SHP77 treated with DMSO at 0.1 percent for 48 hours (cell line): ENCODE data around the gene RNF39.

Source experiments
- DNase-seq: peaks from one replicate; lab custom pipeline; 2025; lab: John Stamatoyannopoulos, UW

Gene RNF39

DNA sequence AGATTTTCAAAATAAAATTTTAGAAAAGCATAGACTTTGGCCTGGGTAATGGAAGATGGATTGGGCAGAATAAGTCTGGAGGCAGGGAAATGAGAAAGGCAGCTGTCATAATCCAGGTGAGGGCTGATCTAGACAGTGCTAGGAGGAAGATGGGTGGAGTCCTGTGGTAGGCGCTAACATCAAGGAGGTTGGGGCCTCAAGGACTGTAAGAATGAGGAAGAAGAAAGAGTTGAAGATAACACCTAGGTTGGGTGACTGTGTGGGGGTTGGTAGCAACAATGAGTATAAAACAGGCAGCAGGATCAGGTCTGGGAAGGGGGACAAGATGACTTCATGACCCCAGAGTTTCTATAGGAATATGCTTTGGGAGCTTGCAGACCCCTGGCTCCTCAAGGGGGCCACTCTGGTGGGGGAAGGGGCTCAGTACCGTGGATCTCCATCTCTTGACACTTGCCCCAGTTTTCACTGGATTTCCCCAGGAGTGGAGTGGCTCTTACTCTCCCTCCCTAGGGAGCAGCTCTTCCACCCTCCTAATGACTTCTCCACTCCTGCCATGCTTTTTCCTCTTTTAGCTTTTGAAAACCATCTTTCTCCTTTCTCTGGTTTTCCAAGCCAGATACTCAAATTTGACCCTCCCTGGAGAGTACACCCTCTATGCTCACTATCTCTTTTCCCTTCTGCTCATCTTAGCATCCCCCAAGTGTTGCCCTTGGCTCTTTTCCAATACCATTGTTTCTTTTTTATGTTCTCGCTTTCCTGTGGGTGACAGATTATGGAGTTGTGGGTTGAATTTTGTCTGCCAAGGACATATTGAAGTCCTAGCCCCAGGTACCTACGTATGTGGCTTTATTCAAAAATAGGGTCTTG lies 22.6 kb upstream of the RNF39 start:
- no peak for DNase-seq

DNA sequence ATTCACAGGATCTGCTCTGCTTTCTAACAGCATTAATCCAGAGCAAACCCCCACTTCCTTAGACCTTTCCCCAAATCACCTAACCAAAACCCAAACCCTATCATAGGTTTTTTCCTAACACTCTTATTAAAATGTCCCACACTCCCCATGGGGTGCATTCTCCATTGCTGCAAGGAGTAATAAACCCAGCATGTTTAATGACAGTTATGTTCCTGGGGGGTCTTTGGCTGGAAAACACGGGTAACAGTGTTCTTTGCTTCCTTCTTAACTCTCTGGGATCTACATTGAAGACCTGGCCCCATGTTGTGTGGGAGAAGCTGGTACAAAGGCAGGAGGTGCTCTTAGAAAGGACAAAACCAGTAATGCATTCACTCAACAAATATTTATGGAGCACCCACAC lies 21.3 kb upstream of the RNF39 start:
- no peak for DNase-seq

DNA sequence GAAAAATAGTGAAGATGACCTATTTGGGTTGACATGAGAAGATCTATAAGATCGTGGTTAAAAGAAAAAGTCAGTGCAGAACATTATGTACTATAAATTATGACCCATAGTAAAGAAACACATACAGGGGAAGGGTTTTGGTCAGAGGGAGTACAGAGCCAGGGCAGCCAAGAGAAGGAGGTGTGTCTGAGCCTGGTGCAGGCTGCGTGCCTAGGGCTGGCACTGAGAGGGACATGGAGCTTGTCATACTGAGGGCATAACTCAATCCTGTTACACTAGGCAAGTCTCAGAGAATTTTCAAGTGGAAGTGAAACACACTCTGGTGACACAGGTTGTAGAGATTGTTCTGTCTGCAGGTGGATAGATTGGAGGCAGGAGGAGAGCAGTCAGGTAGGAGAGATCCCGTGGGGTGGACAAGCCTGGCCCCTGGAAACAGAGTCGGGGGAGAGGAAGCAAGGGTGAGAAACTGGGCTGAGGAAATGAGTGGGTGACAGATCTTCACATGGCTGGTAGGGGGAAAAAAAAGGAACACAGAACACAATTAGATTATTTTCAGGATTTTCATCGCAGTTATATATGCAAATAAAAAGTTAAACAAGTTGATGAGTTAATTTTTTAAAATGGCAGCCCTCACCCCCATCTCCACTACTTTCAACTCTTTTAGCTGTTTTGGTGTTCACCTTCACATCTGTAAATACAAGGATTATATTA lies 18.5 kb upstream of the RNF39 start:
- no peak for DNase-seq

DNA sequence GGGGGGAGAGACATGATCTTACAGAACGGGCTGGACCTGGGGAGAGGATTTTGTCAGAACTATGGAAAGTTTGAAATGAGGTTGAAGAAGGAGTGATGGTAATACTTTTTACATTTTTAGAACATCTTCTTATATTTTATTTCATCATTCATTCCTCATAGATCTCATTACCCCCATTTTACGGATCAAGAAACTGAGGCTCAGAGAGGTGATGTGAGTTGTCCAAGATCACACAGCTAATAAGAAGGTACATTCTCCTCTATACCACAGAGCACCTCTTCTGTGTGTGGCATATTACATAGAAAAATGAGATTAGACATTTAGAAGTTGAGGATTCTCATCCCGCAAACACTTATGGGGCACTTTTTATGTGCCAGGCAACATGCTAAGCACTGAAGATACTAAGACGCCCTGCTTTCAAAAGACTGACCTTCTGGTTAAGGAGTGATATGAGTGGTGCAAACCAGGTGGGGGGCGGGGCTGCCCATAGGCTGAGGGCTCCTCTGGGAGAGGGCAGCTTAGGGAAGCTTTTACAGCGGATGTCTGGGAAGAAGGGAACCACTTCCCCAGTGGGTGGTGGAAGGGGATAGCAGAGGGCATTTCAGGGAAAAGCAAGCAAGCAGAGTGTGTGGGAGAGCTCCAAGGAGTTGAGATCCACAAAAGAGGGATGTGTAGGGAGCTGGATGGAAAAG lies 17.4 kb upstream of the RNF39 start:
- DNase-seq: no peak

DNA sequence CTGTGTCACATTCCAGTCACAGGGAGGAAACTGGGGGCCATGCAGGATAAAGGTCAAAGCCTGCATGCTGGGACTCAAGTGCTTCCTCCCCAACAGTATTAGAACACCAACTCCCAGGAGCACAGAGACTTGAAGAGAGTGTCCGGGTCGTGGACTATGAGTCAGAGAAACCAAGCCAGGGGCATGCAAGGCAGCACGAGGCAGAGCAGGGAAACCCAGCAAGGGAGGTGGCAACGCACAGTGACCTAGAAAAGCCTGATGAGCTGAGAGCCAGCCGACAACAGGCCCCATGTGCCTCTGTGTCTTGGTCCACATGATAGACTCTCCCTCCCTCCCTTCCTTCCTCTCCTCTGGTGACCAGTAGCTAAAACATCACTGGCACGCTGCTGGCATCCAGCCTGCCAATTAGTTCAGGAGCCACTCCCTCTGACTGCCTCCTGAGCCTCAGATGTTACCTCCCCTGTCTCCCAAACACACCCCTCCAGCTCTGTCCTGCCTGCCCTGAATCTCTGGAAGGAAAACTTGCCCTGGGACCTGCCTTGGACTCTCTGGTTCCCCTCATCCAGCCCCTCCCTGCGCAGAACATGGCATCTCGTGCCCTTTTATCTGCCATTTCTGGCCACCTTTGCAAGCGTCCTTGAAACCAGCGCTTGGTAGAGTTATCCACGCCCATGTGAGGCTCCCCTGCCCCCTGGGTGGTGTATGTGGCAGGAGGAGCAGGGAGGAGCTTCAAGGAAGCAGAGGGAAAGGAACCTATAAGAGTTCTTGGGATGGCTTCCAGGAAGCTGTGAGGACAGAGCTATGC lies 16.2 kb upstream of the RNF39 start:
- DNase-seq: no peak

DNA sequence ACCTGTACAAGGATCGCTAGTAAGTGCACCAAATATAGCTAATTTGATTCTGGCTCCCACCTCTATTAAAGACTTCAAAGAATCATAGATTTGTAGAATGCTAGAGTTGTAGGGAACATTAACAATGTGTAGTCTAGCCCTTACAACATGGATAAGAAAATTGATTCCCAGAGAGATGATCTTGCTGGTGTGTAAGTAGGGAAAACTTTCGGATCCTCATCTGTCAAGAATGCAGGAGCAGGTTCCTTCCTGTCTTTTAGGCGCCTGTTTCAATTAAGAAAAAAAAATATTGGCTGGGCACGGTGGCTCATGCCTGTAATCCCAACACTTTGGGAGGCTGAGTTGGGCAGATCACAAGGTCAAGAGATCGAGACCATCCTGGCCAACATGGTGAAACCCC lies 12.3 kb upstream of the RNF39 start:
- DNase-seq: no peak

DNA sequence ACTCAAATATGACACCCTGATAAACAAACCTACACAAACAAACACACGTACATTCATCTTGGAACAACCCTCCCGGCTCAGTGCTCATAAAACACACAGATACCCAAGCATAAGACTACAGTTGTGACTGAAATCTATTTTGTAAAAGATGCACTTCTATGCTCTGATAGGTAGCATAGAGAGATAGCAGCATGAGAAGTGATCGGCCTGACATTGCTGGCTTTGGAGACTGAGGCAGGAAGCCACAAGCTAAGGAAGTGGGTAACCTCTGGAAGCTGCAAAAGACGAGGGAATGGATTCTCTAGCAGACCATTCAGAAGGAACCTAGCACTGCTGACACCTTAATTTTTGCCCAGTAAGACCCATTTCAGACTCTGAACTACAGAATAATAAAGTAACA lies 1.6 kb upstream of the RNF39 start:
- no peak for DNase-seq

DNA sequence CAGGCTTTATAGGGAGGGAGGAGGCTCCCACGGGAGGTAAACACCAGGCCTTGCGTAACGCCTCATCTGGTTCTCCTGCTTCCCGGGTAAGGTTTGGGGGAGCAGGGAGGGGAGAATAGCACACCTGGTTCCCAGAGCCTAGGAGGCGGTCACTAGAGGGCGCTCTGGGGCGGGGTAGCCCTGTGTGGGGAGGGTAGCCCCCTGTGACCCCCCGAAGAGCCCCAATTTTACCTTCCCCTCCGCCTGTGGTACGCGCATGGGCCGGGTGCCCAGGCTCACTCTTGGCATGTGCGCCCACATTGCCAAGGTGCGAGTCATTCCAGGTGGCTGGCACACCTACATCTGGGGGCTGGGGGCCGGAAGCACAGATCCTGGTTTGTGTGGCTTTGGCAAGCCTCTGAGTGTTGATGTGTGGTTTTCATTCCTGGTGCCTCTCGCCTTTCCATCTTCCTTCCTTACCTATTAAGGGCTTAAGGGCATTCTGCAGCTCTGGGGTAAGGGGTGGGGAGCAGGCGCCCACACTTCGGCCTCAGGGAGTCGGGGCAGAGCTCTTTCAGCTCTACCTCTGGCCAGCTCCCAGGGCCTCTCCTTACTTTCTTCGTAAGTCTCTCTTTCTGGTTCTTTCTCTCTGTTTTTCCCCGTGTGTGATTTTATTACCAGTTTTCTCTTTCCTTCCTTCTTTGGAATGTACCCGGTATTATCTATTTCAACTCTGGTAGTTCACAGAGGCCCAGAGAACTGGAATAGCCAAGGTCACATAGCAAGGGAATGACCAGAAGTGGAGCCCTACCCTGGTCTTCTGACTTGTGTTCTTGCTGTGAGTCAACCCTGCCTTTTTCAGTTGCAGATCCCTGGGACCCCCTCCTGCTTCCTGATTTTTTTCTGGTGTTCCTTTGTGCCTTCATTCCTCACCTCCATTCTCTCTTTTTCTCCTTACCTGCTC lies 492 bp upstream of the RNF39 start:
- no peak for DNase-seq

DNA sequence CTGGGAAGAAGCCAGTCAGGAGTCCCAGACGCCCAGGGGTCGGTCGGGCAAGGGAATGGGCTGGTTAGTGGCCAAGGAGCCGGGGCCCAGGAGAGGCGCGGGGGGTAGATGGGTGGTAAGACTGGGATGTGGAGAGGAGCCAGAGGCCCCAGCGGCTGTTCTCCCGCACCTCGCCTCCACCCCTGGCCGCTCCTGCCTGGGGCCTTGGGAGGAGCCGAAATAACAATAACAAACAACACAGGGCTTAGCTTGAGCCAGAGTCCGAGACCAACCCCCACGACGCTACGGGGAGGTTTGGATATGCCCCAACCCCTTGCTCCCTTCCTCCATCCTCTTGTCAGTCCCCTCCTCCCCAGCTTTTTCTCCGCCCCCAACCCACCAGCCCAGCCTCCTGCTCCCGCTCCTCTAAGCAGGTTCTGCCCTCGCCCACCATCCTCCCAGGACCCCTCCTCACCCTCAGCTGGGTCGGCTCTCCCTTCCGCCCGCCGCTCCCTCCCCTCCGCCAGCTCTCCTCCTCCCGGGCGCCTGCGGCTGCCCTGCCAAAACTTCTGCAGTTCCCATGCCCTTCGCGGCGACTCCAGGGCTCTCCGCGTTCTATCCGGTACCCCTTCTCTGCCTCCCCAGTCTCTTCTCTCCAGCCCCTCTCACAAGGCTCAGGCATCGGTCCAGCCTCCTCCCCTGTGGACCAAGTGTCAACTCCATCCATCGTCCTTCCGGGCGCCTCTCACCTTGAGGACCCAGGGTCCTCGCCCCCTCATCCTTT lies 1.1 kb downstream of the RNF39 start:
- DNase-seq: no peak

DNA sequence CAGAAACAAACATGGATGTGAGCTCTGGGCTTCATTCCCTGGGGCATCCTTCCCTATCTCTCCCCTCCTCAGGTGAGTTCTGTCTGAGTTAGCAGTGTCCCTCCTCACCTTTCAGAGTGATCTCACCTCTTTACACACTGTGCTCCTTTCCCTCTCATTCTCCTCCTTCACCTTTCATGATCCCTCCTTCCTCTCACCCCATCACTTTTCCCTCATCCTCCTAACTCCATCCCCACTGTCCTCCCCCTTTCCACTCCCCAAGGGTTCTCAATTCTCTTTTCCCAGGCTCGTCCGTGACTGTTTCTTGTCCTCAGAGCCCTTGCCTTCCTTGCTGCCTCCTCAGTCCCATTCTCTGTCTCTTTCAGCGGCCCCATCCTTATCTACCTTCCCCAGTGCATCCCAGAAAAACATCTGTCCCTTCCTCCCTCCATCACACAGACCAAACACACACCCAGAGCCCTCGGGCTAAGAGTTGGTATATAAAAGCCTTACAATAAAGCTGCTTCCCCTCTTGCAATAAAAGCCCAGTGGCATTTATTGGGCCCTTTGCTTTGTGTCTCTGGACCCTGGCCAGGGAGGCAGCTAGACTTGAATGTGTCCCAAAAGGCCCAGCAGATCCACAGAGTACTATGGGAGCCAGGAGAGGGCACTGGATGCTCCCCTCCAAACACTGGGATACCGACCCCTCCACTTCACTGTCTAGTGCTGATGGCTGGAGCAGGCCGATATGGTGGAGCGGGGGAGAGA lies 1.9 kb downstream of the RNF39 start:
- DNase-seq: no peak

DNA sequence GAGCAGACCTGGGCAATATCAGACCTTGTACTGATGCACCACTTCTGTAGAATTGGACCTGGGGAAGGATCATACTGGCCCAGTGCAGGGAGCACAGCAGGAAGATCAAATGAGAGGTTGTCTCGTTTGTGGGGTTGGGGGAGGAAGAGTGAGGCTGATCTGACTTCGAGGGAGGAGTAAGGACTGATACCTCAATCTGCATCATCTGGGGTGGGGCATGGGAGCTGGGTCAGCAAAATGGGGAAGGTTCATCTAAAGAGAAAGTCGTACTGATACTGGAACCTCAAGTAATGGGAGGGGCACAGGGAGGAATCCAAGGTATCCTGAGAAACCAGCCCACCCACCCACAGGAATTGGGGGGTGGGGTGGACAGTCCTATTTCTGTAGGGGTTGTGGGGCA lies 3.7 kb downstream of the RNF39 start:
- DNase-seq: no peak

DNA sequence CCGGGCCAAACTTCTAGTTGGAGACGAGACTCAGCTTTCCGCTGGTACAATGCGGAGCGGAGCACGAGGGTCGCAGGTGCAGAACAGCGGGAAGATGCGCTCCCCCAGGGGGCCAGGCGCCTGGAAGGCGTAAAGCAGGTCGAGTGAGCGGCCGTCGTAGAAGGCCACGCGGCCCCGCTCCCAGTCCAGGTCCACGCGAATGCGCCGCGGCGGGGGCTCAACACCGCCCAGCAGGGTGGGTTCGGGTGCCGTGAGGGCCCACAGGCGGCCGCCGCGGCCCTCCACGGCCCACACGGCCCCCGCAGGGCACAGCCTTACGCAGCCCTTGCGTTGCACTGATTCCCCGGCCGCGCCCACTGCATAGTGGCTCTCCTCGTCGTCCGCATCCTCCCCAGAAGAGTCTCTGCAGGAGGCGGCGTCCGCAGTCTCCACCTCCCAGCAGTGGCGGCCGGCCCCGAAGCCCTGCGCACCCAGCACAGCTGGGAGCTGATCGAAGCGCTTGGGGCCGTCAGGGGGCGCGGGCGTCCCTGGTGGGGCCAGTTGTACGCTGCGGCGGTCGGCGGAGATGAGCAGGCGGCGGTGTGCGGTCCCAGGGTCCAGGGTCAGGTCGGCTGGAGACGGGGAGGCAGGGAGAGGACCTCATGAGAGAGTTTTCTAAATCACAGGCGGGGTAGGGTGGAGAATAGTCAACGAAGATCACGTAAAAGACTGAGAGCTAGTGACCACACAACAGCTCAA lies 4.3 kb downstream of the RNF39 start:
- no peak for DNase-seq

DNA sequence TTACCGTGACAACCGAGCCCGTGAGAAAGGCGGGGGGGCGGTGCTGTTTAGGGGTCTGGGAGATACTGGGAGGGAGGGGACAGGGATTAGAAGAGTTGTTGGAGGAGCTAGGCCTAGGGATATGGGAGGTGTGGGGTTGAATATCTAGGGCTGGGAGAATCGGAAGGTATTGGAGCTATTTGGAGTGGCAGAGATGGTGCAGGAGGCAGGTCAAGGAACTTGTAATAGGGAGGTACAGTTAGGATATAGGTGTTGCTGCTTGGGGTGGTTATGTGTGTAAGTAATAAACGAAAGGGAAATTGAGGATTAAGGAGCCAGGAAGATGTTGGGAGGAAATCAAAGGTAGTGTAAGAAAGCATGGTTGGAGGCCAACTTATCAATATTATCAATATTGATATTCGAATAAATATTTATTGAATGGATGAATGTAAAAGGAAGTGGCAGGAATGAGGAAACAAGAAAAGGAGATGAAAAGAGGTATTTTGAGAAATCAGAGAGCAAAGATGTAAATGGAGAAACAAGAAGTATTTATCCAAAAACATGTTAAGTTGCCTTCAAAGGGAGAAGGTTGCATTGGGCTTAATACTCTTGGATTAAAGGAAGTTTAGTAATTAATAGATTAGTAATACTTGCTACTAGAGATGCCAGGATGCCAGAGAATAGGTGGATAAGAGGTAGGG lies 8.0 kb downstream of the RNF39 start:
- no peak for DNase-seq

DNA sequence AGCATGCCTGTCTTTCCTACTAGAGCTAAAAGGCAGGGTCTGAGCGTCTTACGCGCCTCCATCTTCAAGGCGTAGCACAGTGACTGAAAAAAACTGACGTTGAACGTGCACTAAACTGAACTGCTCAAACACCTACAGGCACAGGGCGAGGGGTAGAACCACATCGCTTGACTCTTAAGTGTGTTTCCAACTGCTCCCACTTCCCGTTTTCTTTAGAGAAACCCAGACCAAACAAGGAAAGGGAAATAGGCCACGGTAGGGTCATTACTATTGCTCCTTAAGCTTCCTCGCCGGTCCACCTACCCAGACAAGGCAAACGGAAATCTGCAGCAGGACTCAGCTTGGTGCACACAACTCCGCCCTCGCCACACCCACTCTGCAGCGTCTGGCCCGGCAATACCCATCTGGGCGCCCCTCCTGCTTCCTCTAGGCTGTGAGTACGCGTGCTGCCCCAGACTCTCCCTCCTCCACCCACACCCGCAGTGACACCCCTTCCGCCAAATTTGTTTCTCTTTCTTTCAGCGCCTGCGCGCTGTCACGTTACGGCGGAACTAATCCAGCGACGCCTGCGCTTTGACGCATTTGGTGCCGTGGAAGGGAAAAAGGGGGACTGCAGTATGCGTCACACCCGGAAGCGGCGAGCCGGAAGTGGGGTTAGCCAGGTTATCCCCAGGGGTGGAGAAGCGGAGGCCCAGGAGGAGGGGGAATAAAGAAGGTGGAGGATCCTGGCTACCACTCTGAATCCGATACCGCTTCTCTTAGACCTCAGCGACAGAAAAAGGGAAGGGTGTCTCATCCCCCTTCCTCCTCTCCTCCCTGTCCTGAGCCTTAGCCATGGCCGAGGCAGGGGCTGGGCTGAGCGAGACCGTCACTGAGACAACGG lies 8.8 kb downstream of the RNF39 start, which contains the start of gene PPP1R11:
TSS of gene PPP1R11 (plus strand) at position 622 of the 883 bp plus-strand sequence. CDS start at position 835, 213 bp downstream.
- DNase-seq: peak; percentile 99

DNA sequence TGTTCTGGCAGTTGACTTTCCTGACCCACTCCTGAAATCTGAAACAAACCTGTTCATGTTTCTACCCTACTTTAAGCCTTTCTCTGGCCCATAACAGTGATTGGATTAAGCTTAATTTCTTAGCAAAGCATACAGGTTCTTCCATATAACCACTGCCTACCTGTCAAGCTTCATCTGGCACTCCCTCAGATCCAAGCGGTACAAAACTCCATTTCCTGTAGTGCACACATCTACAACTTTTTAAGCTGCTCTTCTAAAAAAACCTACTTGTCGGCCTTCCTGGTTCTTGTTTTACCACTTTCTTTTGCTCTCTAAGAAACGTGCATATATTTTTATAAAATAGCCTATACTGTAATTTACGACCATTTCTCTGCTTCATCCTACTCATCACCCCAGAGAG lies 9.5 kb downstream of the RNF39 start:
- DNase-seq: no peak

DNA sequence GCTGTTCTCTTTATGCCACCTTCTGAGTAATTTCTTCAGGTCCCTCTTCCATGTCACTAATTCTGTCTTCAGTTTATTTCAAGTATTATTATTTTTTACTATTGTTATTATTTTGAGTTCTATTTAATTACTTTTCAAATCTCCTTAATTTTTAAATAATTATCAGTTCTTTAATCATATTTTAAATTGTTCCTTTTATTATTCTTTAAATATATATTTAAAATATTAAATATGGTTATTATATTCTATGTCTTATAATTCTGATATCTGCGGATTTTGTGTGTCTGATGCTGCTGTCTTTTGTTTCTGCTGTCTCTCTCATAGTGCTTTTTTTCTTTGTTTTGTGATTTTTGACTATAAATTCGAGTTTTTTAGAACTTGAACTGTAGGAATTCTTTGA lies 12.3 kb downstream of the RNF39 start:
- no peak for DNase-seq
